ENCODE measurements around the gene ST6GAL2. TPM values are rescaled to one million over a fixed set of nuclear protein-coding genes. Genes with fewer than 3 reads are reported as not detected.

The ST6GAL2 gene
- total and polyA plus RNA-seq, 12 donors, result 0.03 to 0.57 (median 0.13) TPM; not detected in 1

DNA sequence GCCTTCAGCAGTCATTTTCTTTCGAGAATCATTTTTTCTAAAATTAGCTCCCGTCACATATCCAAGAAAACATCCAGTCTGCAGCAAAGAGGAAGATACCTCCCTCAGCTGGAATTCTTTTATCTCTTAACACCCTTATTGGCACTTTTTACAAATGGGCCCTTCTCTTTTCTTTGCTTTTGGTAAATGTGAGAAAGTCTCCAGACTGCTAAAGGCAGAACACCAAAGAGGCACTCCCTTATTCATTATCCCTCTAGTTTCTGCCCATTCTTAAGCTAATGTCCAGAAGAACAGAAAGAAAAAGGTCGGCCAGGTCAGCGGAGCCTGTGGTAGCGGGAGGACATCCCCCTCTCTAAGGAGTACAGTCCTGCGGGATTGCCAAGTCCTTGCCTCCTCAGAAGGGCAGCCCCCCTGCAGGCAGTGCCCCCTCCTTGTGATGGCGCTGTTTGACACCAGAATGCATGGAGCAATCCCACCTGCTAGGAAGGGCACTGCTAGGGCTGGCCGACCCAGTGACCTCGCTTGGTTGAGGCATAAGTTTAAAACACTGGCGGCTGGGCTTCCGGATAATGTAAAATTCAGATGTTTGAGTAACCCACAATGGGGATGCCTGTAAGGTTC lies 34.0 kb downstream of the ST6GAL2 start:
- intact Hi-C loops (cut with DNase I), result no loop called here
- WGBS, 4 donors, result 65 to 71% (median 67%) methylated on average over 9 to 11 of the region's 11 CpGs
- H3K27ac ChIP-seq, result no peak overlapping the region

DNA sequence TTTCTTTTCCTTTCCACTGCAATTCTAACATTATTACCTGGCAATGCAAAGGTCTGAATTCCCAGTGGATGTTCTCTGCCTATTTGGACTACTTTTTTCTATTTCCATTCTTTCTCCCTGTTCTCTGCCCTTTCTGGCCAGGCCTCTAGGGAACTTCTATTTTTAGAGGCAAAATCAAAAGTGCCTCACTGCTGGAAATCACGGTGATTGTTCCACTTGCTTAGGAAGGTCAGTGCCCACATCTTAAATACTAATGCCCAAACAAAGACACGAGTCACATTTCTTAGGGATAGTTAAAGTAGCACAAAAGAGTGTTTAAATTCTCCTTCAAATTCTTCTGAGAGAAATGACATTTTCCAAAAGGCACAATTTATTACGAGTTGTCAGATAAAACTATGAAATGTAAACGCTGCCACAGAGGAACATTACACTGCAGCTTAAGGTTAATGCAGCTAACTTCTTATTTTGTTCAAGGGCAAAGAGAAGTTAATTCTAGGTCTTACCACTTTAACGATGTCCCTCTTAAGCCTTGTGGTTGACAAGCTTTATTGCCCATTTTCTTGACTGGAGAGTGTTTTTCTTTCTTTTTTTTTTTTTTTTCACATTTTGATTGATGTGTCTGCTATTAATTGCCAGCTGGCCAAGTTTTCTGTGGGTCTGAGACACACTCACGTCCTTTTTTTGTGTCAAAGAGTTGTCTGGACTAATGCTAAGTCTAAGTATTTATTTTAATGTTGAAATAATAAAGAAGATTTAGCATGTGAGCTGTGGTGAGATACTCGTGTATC lies 34.7 kb downstream of the ST6GAL2 start:
- no peak for DNase-seq
- 19 to 21% (median 20%) methylated on average over 7 of the region's 7 CpGs for WGBS, 4 donors
- Histone ChIP-seq H3K27me3 (no peaks in the 10 kb centered on the region), H3K4me1 (replicated peaks in 1 of 2) (peaks cover 0 to 4% of the 10 kb centered on the region in 2 donors), H3K27ac (no peak overlapping the region), H3K9me3 (replicated peaks in 1 of 3) (no peaks in the 10 kb centered on the region), H3K36me3 (replicated peaks in 1 of 2) (no peaks in the 10 kb centered on the region), H3K4me3 (no peak overlapping the region)
- TF ChIP-seq, protein P1, sequence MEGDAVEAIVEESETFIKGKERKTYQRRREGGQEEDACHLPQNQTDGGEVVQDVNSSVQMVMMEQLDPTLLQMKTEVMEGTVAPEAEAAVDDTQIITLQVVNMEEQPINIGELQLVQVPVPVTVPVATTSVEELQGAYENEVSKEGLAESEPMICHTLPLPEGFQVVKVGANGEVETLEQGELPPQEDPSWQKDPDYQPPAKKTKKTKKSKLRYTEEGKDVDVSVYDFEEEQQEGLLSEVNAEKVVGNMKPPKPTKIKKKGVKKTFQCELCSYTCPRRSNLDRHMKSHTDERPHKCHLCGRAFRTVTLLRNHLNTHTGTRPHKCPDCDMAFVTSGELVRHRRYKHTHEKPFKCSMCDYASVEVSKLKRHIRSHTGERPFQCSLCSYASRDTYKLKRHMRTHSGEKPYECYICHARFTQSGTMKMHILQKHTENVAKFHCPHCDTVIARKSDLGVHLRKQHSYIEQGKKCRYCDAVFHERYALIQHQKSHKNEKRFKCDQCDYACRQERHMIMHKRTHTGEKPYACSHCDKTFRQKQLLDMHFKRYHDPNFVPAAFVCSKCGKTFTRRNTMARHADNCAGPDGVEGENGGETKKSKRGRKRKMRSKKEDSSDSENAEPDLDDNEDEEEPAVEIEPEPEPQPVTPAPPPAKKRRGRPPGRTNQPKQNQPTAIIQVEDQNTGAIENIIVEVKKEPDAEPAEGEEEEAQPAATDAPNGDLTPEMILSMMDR (IDR thresholded peaks at IDR 0.05), result no peak
- no peak for TF ChIP-seq POLR2A (IDR thresholded peaks at IDR 0.05)
- intact Hi-C loops (cut with DNase I), result no loop called here

More for the DNA sequence above, 34.0 kb downstream of the ST6GAL2 start:
- TF ChIP-seq POLR2A (IDR thresholded peaks at IDR 0.05), result no peak
- TF ChIP-seq, protein P1 (IDR thresholded peaks at IDR 0.05), result no peak
- H3K4me1 ChIP-seq (replicated peaks in 1 of 2), result peaks cover 0 to 4% of the 10 kb centered on the region in 2 donors
- no peak for DNase-seq
- no peaks in the 10 kb centered on the region for H3K27me3 ChIP-seq
- no peaks in the 10 kb centered on the region for H3K36me3 ChIP-seq (replicated peaks in 1 of 2)
- no peaks in the 10 kb centered on the region for H3K9me3 ChIP-seq (replicated peaks in 1 of 3)
- H3K4me3 ChIP-seq, result no peak overlapping the region

DNA sequence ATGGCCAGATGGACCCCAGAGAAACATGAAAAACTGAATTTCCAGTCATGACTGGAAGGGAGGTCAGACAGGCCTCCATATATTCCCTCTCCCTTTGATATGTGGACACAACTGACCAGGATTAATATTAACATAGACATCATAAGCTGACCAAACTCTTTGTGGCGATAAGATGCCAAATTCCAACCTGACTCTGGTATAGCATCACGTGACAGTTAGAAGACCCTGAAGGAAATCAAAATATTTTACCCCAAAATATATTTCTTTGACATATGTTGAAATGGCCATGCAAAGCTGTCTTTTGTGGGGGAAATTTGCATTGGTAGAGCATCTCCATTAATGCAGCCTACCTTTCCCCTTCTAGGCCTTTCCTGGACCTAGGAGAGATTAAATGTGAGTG lies 36.7 kb downstream of the ST6GAL2 start:
- no peak overlapping the region for H3K4me3 ChIP-seq

DNA sequence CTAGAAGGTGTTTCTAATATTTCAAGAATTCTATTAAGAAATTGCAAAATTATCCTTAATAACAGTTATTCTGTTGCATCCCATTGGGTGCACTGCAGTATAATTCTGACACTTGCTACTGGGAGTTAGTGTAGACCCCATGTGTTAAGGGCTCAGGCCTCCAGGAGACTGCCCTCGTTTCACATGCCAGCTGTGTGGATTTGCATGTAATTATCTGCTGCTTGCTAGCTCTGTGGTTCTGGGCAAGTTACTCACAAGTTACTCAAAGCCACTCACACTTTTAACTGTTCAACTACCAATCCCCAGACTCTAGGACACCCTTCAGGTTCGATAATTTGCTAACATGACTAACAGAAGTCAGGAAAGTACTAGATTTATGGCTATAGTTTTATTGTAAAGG lies 38.6 kb downstream of the ST6GAL2 start:
- DNase-seq, result no peak
- intact Hi-C loops (cut with DNase I), result no loop called here
- TF ChIP-seq POLR2A (IDR thresholded peaks at IDR 0.05), result no peak
- TF ChIP-seq, protein P1 (IDR thresholded peaks at IDR 0.05), result no peak
- Histone ChIP-seq H3K27me3 (no peaks in the 10 kb centered on the region), H3K27ac (no peak overlapping the region), H3K9me3 (replicated peaks in 1 of 3) (no peaks in the 10 kb centered on the region), H3K4me1 (replicated peaks in 1 of 2) (peaks cover 0 to 4% of the 10 kb centered on the region in 2 donors), H3K36me3 (replicated peaks in 1 of 2) (no peaks in the 10 kb centered on the region), H3K4me3 (no peak overlapping the region)
- 65 to 84% (median 69%) methylated on average over 2 of the region's 2 CpGs for WGBS, 4 donors

More for the DNA sequence above, 36.7 kb downstream of the ST6GAL2 start:
- DNase-seq, result no peak
- peaks cover 0 to 4% of the 10 kb centered on the region in 2 donors for H3K4me1 ChIP-seq (replicated peaks in 1 of 2)
- H3K27me3 ChIP-seq, result no peaks in the 10 kb centered on the region
- no peaks in the 10 kb centered on the region for H3K36me3 ChIP-seq (replicated peaks in 1 of 2)
- no peaks in the 10 kb centered on the region for H3K9me3 ChIP-seq (replicated peaks in 1 of 3)
- WGBS, 4 donors, result 83 to 90% (median 89%) methylated on average over 2 of the region's 2 CpGs
- intact Hi-C loops (cut with DNase I), result no loop called here
- no peak overlapping the region for H3K27ac ChIP-seq
- TF ChIP-seq, protein P1 (IDR thresholded peaks at IDR 0.05), result no peak
- no peak for TF ChIP-seq POLR2A (IDR thresholded peaks at IDR 0.05)
